Measurements from ENCODE around the gene SVIL. TPM values are rescaled to one million over a fixed set of nuclear protein-coding genes. Genes with fewer than 3 reads are reported as not detected.
"Not testable (repeated sequence)": the region's sequence is repeated elsewhere in the genome, so short reads cannot be mapped to it uniquely, and the experiment has no call there.

SVIL gene
- total RNA-seq, 2 experiments from 2014 or later: 1.0 to 3.7 TPM

- peaks cover 7% of the 10 kb centered on the region for H3K36me3 Mint-ChIP-seq
- no peaks in the 10 kb centered on the region for H3K27me3 Mint-ChIP-seq
- DNase-seq: no peak
- H3K27ac Mint-ChIP-seq: no peak overlapping the region
- CTCF ChIA-PET: interaction anchor here (1.4 to 1.6 kb wide), 2 partner anchors 11 to 64 kb away, joined by 3 to 4 read pairs; no protein-coding TSS in a partner anchor
- no peak overlapping the region for H3K4me3 Mint-ChIP-seq
- H3K4me1 Mint-ChIP-seq: peaks cover 14% of the 10 kb centered on the region
- ATAC-seq: no peak
- no peaks in the 10 kb centered on the region for H3K9me3 Mint-ChIP-seq (ENCODE audit: low read depth)
Measured at GRCh38 chr10:29450405-29450804, 184.4 kb downstream of the SVIL start.

- ATAC-seq (peak; percentile 91), DNase-seq (peak; percentile 80)
- Mint-ChIP-seq H3K4me1 (peaks cover 18% of the 10 kb centered on the region), H3K27ac (peak overlapping the region; percentile 49)
- not testable (repeated sequence) for H3K36me3 Mint-ChIP-seq; H3K9me3 Mint-ChIP-seq (ENCODE audit: low read depth); H3K4me3 Mint-ChIP-seq; H3K27me3 Mint-ChIP-seq
- CTCF ChIA-PET: interaction anchor here (0.7 to 2.6 kb wide), 17 partner anchors 9 to 73 kb away, joined by 3 to 14 read pairs (median 4); no protein-coding TSS in a partner anchor
Measured at GRCh38 chr10:29448756-29449592, 185.8 kb downstream of the SVIL start.

DNA sequence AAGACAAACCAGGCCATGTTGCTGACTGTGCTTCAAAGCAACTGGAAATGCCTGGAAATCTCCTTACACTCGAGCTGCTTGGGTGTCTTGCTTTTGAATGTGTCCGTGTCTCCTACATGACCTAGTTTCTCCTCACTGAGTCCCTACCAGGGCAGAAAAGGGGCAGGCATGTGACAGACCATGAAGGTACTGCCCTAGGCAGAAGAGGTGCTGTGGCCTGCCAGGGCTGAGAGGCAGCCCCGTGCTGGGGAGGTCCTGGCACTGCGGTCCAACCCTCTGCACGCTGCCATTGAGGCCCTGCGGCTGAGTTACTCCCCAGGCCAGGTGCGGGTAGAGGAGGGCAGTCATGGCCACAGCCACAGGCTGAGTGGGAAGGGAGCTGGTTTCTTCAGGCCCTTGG lies 186.6 kb downstream of the SVIL start:
- H3K9me3 Mint-ChIP-seq (ENCODE audit: low read depth): no peaks in the 10 kb centered on the region
- CTCF ChIA-PET: interaction anchor here (0.7 to 2.6 kb wide), 13 partner anchors 8 to 73 kb away, joined by 3 to 14 read pairs (median 5); no protein-coding TSS in a partner anchor
- H3K36me3 Mint-ChIP-seq: no peaks in the 10 kb centered on the region
- no peak overlapping the region for H3K27ac Mint-ChIP-seq
- H3K4me3 Mint-ChIP-seq: no peak overlapping the region
- ATAC-seq: no peak
- no peak for DNase-seq
- H3K27me3 Mint-ChIP-seq: no peaks in the 10 kb centered on the region
- peaks cover 21% of the 10 kb centered on the region for H3K4me1 Mint-ChIP-seq

- peaks cover 1% of the 10 kb centered on the region for H3K36me3 Mint-ChIP-seq
- no peaks in the 10 kb centered on the region for H3K9me3 Mint-ChIP-seq (ENCODE audit: low read depth)
- peaks cover 21% of the 10 kb centered on the region for H3K4me1 Mint-ChIP-seq
- H3K27me3 Mint-ChIP-seq: no peaks in the 10 kb centered on the region
- H3K4me3 Mint-ChIP-seq: no peak overlapping the region
- CTCF ChIA-PET: interaction anchor here (0.8 to 1.6 kb wide), 17 partner anchors 10 to 211 kb away, joined by 3 to 15 read pairs (median 4); no protein-coding TSS in a partner anchor
- ATAC-seq (no peak), DNase-seq (no peak)
- H3K27ac Mint-ChIP-seq: peak overlapping the region; percentile 55
Measured at GRCh38 chr10:29446327-29446726, 188.4 kb downstream of the SVIL start.

DNA sequence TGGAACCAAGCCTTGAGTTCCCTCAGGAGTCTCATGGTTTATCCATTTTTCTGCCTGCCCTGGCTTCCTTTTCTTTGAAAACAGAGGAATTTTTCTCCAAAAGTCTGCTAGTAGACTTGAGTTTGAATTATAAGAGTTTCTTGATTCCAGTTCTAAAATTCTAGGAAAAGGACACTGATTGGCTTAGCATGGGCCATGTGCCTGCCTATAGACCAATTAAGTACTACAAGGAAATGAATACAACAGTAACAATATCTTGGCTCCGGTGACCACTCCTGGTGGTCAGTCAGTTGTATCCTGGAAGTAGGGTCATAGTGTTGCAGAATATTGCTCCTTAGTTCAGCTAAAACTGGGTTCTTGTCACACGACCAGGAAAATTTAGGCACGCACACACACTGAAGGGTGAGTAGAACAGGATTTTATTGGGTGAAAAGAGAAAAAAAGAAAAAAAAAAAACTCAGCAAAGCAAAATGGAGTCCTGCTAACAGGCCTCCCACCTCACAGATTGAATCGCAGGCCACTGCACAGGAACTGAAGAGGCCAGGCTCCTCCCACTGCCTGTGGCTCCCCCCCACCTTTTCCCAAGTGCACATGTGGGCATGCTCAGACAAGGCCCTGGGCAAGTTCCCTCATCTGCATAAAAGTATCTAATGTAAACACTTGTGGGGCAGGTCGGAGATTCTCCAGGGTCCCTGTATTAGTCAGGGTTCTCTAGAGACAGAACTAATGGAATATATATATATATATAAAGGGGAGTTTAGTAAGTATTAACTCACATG lies 190.8 kb downstream of the SVIL start:
- CTCF ChIA-PET: interaction anchor here (1.3 kb wide), 1 partner anchor 30 kb away, joined by 3 read pairs; no protein-coding TSS in a partner anchor
- ATAC-seq (no peak), DNase-seq (no peak)
- H3K9me3 Mint-ChIP-seq (ENCODE audit: low read depth): peaks cover 9% of the 10 kb centered on the region
- peaks cover 14% of the 10 kb centered on the region for H3K36me3 Mint-ChIP-seq
- H3K4me1 Mint-ChIP-seq: peaks cover 18% of the 10 kb centered on the region
- H3K27ac Mint-ChIP-seq: no peak overlapping the region
- no peak overlapping the region for H3K4me3 Mint-ChIP-seq
- H3K27me3 Mint-ChIP-seq: no peaks in the 10 kb centered on the region

- Mint-ChIP-seq H3K4me1 (peaks cover 10% of the 10 kb centered on the region), H3K9me3 (ENCODE audit: low read depth) (peaks cover 12% of the 10 kb centered on the region), H3K4me3 (no peak overlapping the region), H3K27me3 (no peaks in the 10 kb centered on the region), H3K27ac (no peak overlapping the region), H3K36me3 (peaks cover 22% of the 10 kb centered on the region)
- CTCF ChIA-PET: interaction anchor here (2.2 kb wide), 1 partner anchor 56 kb away, joined by 10 read pairs; no protein-coding TSS in a partner anchor
- ATAC-seq (no peak), DNase-seq (no peak)
Measured at GRCh38 chr10:29440981-29441380, 193.8 kb downstream of the SVIL start.

- DNase-seq, H3K27me3 Mint-ChIP-seq, H3K4me1 Mint-ChIP-seq, H3K4me3 Mint-ChIP-seq, CTCF ChIA-PET, H3K27ac Mint-ChIP-seq, ATAC-seq: not testable (repeated sequence)
- Mint-ChIP-seq H3K9me3 (ENCODE audit: low read depth) (peaks cover 12% of the 10 kb centered on the region), H3K36me3 (peaks cover 31% of the 10 kb centered on the region)
Measured at GRCh38 chr10:29439005-29439404, 195.8 kb downstream of the SVIL start.

GRCh38 chr10:29438271-29438670 lies 196.5 kb downstream of the SVIL start:
- Mint-ChIP-seq H3K4me3 (no peak overlapping the region), H3K27ac (no peak overlapping the region)

DNA sequence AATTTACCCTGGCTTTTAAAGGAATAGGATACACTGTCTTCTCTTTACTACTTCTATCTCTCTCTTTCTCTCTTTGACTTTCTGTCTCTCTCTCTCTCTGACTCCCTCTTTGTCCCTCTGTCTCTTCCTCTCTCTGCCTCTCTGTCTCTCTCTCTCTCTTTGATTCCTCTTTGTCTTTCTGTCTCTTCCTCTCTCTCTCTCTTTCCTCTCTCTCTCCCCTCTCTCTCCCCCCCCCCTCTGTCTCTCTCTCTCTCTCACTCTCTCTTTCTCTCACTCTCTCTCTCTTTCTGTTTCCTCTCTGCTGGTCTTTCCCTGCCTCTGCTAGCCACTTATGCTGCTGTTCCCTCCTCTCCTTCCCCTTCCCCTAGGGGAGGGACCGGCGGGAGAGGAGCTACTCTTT lies 196.9 kb downstream of the SVIL start:
- no peaks in the 10 kb centered on the region for H3K27me3 Mint-ChIP-seq
- ATAC-seq (no peak), DNase-seq (no peak)
- H3K4me1 Mint-ChIP-seq: no peaks in the 10 kb centered on the region
- H3K36me3 Mint-ChIP-seq: peaks cover 31% of the 10 kb centered on the region
- H3K9me3 Mint-ChIP-seq (ENCODE audit: low read depth): peaks cover 12% of the 10 kb centered on the region
- CTCF ChIA-PET: interaction anchor here (0.6 kb wide), 1 partner anchor 18 kb away, joined by 4 read pairs; no protein-coding TSS in a partner anchor
- H3K27ac Mint-ChIP-seq: no peak overlapping the region
- H3K4me3 Mint-ChIP-seq: no peak overlapping the region

More at GRCh38 chr10:29438271-29438670, 196.5 kb downstream of the SVIL start:
- Mint-ChIP-seq H3K9me3 (ENCODE audit: low read depth) (peaks cover 12% of the 10 kb centered on the region), H3K36me3 (peaks cover 31% of the 10 kb centered on the region), H3K4me1 (no peaks in the 10 kb centered on the region), H3K27me3 (no peaks in the 10 kb centered on the region)
- DNase-seq (no peak), ATAC-seq (no peak)
- CTCF ChIA-PET: interaction anchor here (0.6 kb wide), 1 partner anchor 18 kb away, joined by 4 read pairs; no protein-coding TSS in a partner anchor

GRCh38 chr10:29435809-29436501 lies 198.8 kb downstream of the SVIL start:
- no peaks in the 10 kb centered on the region for H3K4me1 Mint-ChIP-seq
- H3K9me3 Mint-ChIP-seq (ENCODE audit: low read depth): peaks cover 12% of the 10 kb centered on the region
- H3K4me3 Mint-ChIP-seq: no peak overlapping the region
- DNase-seq (no peak), ATAC-seq (no peak)
- peaks cover 29% of the 10 kb centered on the region for H3K36me3 Mint-ChIP-seq
- no peaks in the 10 kb centered on the region for H3K27me3 Mint-ChIP-seq
- H3K27ac Mint-ChIP-seq: no peak overlapping the region
- CTCF ChIA-PET: interaction anchor here (1.1 to 1.4 kb wide), 3 partner anchors 10 to 50 kb away, joined by 3 to 4 read pairs (median 3); no protein-coding TSS in a partner anchor

DNA sequence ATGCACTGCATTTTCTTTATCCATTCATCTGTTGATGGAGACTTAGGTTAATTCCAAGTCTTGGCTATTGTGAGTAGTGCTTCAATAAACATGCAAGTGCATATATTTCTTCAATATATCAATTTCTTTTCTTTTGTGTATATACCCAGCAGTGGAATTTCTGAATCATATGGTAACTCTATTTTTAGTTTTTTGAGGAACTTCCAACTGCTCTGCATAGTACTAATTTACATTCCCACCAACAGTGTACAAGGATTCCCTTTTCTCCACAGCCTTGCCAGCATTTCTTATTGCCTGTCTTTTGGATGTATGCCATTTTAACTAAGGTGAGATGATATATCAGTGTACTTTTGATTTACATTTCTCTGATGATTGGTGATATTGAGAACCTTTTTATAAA lies 200.7 kb downstream of the SVIL start:
- H3K9me3 Mint-ChIP-seq (ENCODE audit: low read depth): peaks cover 5% of the 10 kb centered on the region
- H3K27me3 Mint-ChIP-seq: no peaks in the 10 kb centered on the region
- no peak for DNase-seq
- H3K36me3 Mint-ChIP-seq: peaks cover 19% of the 10 kb centered on the region
- ATAC-seq: no peak
- no peaks in the 10 kb centered on the region for H3K4me1 Mint-ChIP-seq
- H3K4me3 Mint-ChIP-seq: no peak overlapping the region
- CTCF ChIA-PET: no interaction called here
- no peak overlapping the region for H3K27ac Mint-ChIP-seq

GRCh38 chr10:29431711-29432110 lies 203.1 kb downstream of the SVIL start:
- H3K27me3 Mint-ChIP-seq: no peaks in the 10 kb centered on the region
- no peak for ATAC-seq
- peaks cover 9% of the 10 kb centered on the region for H3K36me3 Mint-ChIP-seq
- H3K27ac Mint-ChIP-seq: no peak overlapping the region
- CTCF ChIA-PET: interaction anchor here (1.6 kb wide), 1 partner anchor 14 kb away, joined by 6 read pairs; no protein-coding TSS in a partner anchor
- H3K4me3 Mint-ChIP-seq: no peak overlapping the region
- no peak for DNase-seq
- H3K9me3 Mint-ChIP-seq (ENCODE audit: low read depth): no peaks in the 10 kb centered on the region
- H3K4me1 Mint-ChIP-seq: no peaks in the 10 kb centered on the region

GRCh38 chr10:29430101-29430500 lies 204.7 kb downstream of the SVIL start:
- peaks cover 14% of the 10 kb centered on the region for H3K36me3 Mint-ChIP-seq
- no peak overlapping the region for H3K27ac Mint-ChIP-seq
- CTCF ChIA-PET: interaction anchor here (1.2 to 1.9 kb wide), 3 partner anchors 10 to 83 kb away, joined by 3 to 5 read pairs (median 4); no protein-coding TSS in a partner anchor

More at GRCh38 chr10:29430101-29430500, 204.7 kb downstream of the SVIL start:
- Mint-ChIP-seq H3K9me3 (ENCODE audit: low read depth) (no peaks in the 10 kb centered on the region), H3K4me1 (no peaks in the 10 kb centered on the region), H3K4me3 (no peak overlapping the region), H3K27me3 (no peaks in the 10 kb centered on the region)
- no peak for DNase-seq
- no peak for ATAC-seq

Data from activated CD8-positive, alpha-beta memory T cell treated with anti-CD3 and anti-CD28 coated beads, Interleukin-2, amount 10 ng/mL, durations not matched to agents 7 days and 5 days (primary cell).